Neural cell (in vitro differentiated cells): ENCODE measurements around the gene MUCL3. TPM values are rescaled to one million over a fixed set of nuclear protein-coding genes. Genes with fewer than 3 reads are reported as not detected.

ENCODE experiments used
- H2AFZ ChIP-seq: fragments of 200-600, 300-800 bp; sonication (generic), shearing (Covaris generic); 2 replicates; pipeline ENCODE4 v1.6.0; 2014; ENCODE audit warnings: low read depth, mild to moderate bottlenecking, antibody characterized with exemption, low read length, moderate library complexity
- H3F3A ChIP-seq: fragments of 200-600 bp; shearing (Covaris generic); 2 replicates; pipeline ENCODE4 v1.6.1; 2016; ENCODE audit warnings: mild to moderate bottlenecking, moderate library complexity, mixed read lengths, antibody characterized with exemption, low read length; ENCODE audit not compliant: insufficient read depth, poor library complexity, severe bottlenecking
- H3K27ac ChIP-seq: fragments of 200-600, 300-800 bp; sonication (generic), shearing (Covaris generic); 2 replicates; pipeline ENCODE4 v1.5.1; 2014; ENCODE audit warnings: mild to moderate bottlenecking, low read length, moderate library complexity
- H3K27me3 ChIP-seq: fragments of 300-800, 200-600 bp; sonication (generic), shearing (Covaris generic); 2 replicates; pipeline ENCODE4 v1.6.0; 2014; ENCODE audit warnings: mild to moderate bottlenecking, low read depth, low read length, moderate library complexity; ENCODE audit not compliant: insufficient read depth
- H3K36me3 ChIP-seq: fragments of 300-800, 200-600 bp; sonication (generic), shearing (Covaris generic); 2 replicates; pipeline ENCODE4 v1.5.1; 2014; ENCODE audit warnings: mild to moderate bottlenecking, antibody characterized with exemption, low read length, moderate library complexity; ENCODE audit not compliant: insufficient read depth
- H3K4me2 ChIP-seq: fragments of 300-800, 200-600 bp; sonication (generic), shearing (Covaris generic); 2 replicates; pipeline ENCODE4 v1.6.0; 2014; ENCODE audit warnings: mild to moderate bottlenecking, low read length
- H3K4me3 ChIP-seq: fragments of 300-800, 200-600 bp; sonication (generic), shearing (Covaris generic); 2 replicates; pipeline ENCODE4 v1.5.1; 2014; ENCODE audit warnings: mild to moderate bottlenecking, low read length, moderate library complexity
- H3K79me2 ChIP-seq: fragments of 200-600 bp; shearing (Covaris generic); replicated peaks from 2 replicates; pipeline ENCODE4 v1.6.0; 2014; ENCODE audit warnings: mild to moderate bottlenecking, low read length, moderate library complexity; ENCODE audit not compliant: insufficient read depth
- H3K9ac ChIP-seq: fragments of 300-800, 200-600 bp; sonication (generic), shearing (Covaris generic); 2 replicates; pipeline ENCODE4 v1.6.1; 2016; ENCODE audit warnings: mild to moderate bottlenecking, low read length, mixed read lengths
- H3K9me2 ChIP-seq: fragments of 200-600 bp; shearing (Covaris generic); 2 replicates; pipeline ENCODE4 v1.6.1; 2016; ENCODE audit warnings: mild to moderate bottlenecking, low read length, mixed read lengths; ENCODE audit not compliant: insufficient read depth
- H3K9me3 ChIP-seq: fragments of 200-600, 300-800 bp; sonication (generic), shearing (Covaris generic); 2 replicates; pipeline ENCODE4 v1.6.1; 2016; ENCODE audit warnings: mild to moderate bottlenecking, mixed run types, low read length, moderate library complexity, mixed read lengths
- H4K20me1 ChIP-seq: fragments of 200-600 bp; shearing (Covaris generic); 2 replicates; pipeline ENCODE4 v1.6.1; 2016; ENCODE audit warnings: mild to moderate bottlenecking, mixed run types; ENCODE audit not compliant: insufficient read depth
- EP300 ChIP-seq: fragments of 450-650 bp; conservative IDR thresholded peaks from 2 replicates; pipeline ENCODE4 v1.6.1; 2014; ENCODE audit warnings: antibody characterized with exemption, mild to moderate bottlenecking, moderate library complexity; ENCODE audit not compliant: poor library complexity, severe bottlenecking
- EZH2 ChIP-seq: fragments of 200-600, 300-800 bp; shearing (Covaris generic), sonication (generic); IDR thresholded peaks from 2 replicates; pipeline ENCODE4 v1.6.1; 2014; ENCODE audit warnings: antibody characterized with exemption, low read length, borderline replicate concordance, mild to moderate bottlenecking; ENCODE audit not compliant: insufficient read depth, poor library complexity, severe bottlenecking
- MXI1 ChIP-seq: fragments of 450-650 bp; conservative IDR thresholded peaks from 2 replicates; pipeline ENCODE4 v1.6.1; 2014; ENCODE audit warnings: antibody characterized with exemption, mild to moderate bottlenecking; ENCODE audit not compliant: poor library complexity, severe bottlenecking
- POLR2AphosphoS5 ChIP-seq: IDR thresholded peaks from 2 replicates; pipeline ENCODE4 v1.6.1; 2012
- RAD21 ChIP-seq: fragments of 450-650 bp; conservative IDR thresholded peaks from 2 replicates; pipeline ENCODE4 v1.6.1; 2014; ENCODE audit warnings: antibody characterized with exemption, mild to moderate bottlenecking, moderate library complexity
- SMC3 ChIP-seq: fragments of 450-650 bp; conservative IDR thresholded peaks from 2 replicates; pipeline ENCODE4 v1.6.1; 2014; ENCODE audit warnings: antibody characterized with exemption, mild to moderate bottlenecking, moderate library complexity; ENCODE audit not compliant: poor library complexity
- TAF1 ChIP-seq: IDR thresholded peaks from 2 replicates; pipeline ENCODE4 v1.6.1; 2012; ENCODE audit warnings: low read depth
- polyA plus RNA-seq: library from polyadenylated mRNA; depleted of rRNA; stranded (reverse); fragments of >200 nt; gene quantifications from 2 replicates; pipeline ENCODE4 v1.2.3, GENCODE V29; 2014
- TF ChIP-seq, protein P1 (sequence below): IDR thresholded peaks from 2 replicates; pipeline ENCODE4 v1.6.1; 2012; ENCODE audit warnings: borderline replicate concordance
- TF ChIP-seq, protein P2 (sequence below): fragments of 450-650 bp; IDR thresholded peaks from 2 replicates; pipeline ENCODE4 v1.5.1; 2014; ENCODE audit warnings: antibody characterized with exemption, mild to moderate bottlenecking, moderate library complexity; ENCODE audit not compliant: poor library complexity, severe bottlenecking

Gene MUCL3
- polyA plus RNA-seq, 1 donor from 2014 or later = not detected

DNA sequence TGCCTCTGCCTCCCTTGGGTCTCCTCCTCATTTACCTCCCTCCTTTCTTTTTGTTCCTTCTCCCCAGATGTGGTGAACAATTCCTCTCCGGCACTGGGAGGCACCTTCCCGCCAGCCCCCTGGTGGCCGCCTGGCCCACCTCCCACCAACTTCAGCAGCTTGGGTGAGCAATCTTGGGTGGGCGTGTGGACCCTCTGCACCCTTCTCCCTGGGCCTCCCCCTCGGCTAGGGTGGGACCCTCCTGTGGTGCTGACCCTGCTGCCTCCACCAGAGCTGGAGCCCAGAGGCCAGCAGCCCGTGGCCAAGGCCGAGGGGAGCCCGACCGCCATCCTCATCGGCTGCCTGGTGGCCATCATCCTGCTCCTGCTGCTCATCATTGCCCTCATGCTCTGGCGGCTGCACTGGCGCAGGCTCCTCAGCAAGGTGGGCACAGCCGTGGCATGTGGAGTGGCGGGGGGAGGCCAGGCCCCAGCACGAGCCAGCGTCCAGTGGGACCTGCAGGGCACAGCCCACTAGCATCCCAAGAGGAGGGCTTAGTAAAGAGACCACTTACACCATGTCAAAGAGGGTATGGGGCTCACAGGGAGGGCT is 47.7 kb upstream of the MUCL3 start:
- Histone ChIP-seq H4K20me1 (peaks cover 5% of the 10 kb centered on the region), H3K27ac (no peak overlapping the region), H2AFZ (no peak overlapping the region), H3K27me3 (no peaks in the 10 kb centered on the region), H3K4me3 (no peak overlapping the region), H3K36me3 (peaks cover 10% of the 10 kb centered on the region), H3K79me2 (peaks cover 34% of the 10 kb centered on the region), H3F3A (no peaks in the 10 kb centered on the region), H3K9me2 (no peaks in the 10 kb centered on the region), H3K4me2 (no peak overlapping the region), H3K9ac (no peak overlapping the region), H3K9me3 (no peaks in the 10 kb centered on the region)
- TF ChIP-seq, protein P1, sequence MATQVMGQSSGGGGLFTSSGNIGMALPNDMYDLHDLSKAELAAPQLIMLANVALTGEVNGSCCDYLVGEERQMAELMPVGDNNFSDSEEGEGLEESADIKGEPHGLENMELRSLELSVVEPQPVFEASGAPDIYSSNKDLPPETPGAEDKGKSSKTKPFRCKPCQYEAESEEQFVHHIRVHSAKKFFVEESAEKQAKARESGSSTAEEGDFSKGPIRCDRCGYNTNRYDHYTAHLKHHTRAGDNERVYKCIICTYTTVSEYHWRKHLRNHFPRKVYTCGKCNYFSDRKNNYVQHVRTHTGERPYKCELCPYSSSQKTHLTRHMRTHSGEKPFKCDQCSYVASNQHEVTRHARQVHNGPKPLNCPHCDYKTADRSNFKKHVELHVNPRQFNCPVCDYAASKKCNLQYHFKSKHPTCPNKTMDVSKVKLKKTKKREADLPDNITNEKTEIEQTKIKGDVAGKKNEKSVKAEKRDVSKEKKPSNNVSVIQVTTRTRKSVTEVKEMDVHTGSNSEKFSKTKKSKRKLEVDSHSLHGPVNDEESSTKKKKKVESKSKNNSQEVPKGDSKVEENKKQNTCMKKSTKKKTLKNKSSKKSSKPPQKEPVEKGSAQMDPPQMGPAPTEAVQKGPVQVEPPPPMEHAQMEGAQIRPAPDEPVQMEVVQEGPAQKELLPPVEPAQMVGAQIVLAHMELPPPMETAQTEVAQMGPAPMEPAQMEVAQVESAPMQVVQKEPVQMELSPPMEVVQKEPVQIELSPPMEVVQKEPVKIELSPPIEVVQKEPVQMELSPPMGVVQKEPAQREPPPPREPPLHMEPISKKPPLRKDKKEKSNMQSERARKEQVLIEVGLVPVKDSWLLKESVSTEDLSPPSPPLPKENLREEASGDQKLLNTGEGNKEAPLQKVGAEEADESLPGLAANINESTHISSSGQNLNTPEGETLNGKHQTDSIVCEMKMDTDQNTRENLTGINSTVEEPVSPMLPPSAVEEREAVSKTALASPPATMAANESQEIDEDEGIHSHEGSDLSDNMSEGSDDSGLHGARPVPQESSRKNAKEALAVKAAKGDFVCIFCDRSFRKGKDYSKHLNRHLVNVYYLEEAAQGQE = no peak
- no peak for TF ChIP-seq EZH2
- TF ChIP-seq EP300 = no peak
- no peak for TF ChIP-seq POLR2AphosphoS5
- no peak for TF ChIP-seq SMC3
- TF ChIP-seq, protein P2, sequence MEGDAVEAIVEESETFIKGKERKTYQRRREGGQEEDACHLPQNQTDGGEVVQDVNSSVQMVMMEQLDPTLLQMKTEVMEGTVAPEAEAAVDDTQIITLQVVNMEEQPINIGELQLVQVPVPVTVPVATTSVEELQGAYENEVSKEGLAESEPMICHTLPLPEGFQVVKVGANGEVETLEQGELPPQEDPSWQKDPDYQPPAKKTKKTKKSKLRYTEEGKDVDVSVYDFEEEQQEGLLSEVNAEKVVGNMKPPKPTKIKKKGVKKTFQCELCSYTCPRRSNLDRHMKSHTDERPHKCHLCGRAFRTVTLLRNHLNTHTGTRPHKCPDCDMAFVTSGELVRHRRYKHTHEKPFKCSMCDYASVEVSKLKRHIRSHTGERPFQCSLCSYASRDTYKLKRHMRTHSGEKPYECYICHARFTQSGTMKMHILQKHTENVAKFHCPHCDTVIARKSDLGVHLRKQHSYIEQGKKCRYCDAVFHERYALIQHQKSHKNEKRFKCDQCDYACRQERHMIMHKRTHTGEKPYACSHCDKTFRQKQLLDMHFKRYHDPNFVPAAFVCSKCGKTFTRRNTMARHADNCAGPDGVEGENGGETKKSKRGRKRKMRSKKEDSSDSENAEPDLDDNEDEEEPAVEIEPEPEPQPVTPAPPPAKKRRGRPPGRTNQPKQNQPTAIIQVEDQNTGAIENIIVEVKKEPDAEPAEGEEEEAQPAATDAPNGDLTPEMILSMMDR = no peak
- no peak for TF ChIP-seq RAD21

DNA sequence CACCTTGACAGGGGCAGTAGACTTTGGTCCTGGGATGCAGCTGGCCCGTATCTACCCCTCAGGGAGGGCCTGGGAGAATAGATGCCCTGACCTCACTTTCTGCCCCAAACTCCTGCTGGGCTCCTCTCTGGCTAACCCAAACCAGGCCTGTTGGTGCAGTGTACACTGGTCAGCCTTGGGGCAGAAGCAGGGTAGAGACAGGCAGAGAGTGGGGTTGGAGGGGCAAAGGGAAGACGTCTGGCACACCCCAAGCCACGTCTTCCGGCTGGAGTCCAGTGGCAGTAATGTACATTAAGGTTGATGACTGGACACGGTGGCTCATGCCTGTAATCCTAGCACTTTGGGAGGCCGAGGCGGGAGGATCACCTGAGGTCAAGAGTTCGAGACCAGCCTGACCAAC is 47.1 kb upstream of the MUCL3 start:
- Histone ChIP-seq H3K79me2 (peaks cover 28% of the 10 kb centered on the region), H3K4me2 (no peak overlapping the region), H4K20me1 (peaks cover 5% of the 10 kb centered on the region), H3K4me3 (no peak overlapping the region), H3K9ac (no peak overlapping the region), H3K27ac (no peak overlapping the region), H3F3A (no peaks in the 10 kb centered on the region), H3K9me2 (no peaks in the 10 kb centered on the region), H3K9me3 (no peaks in the 10 kb centered on the region), H3K36me3 (peaks cover 10% of the 10 kb centered on the region), H2AFZ (no peak overlapping the region), H3K27me3 (no peaks in the 10 kb centered on the region)
- no peak for TF ChIP-seq SMC3
- TF ChIP-seq, protein P1 = no peak
- no peak for TF ChIP-seq POLR2AphosphoS5
- no peak for TF ChIP-seq RAD21
- TF ChIP-seq EP300 = no peak
- no peak for TF ChIP-seq TAF1
- no peak for TF ChIP-seq MXI1
- TF ChIP-seq, protein P2 = no peak
- TF ChIP-seq EZH2 = no peak
